ENCODE measurements around the gene PCBD1.

DNA sequence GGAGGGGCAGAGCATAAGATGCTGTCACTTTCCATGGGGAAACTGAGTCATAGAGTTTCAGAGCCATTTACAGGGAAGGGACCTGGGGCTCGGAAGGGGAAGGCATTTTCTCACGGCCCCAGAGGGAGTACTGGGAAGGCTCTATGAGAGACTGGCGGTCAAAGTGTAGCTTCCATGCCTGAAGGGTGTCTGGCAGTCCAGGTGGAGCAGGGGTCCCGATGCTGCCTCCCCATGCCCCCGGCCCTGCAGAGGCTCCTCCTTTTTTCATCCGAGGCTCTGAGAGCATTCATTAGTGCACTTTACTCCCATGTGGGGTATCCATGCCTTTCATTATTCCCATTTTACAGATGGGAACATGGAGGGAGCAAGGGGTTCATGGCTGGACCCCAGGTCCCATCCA lies 27.9 kb upstream of the PCBD1 start:
- TF ChIP-seq, protein P1, sequence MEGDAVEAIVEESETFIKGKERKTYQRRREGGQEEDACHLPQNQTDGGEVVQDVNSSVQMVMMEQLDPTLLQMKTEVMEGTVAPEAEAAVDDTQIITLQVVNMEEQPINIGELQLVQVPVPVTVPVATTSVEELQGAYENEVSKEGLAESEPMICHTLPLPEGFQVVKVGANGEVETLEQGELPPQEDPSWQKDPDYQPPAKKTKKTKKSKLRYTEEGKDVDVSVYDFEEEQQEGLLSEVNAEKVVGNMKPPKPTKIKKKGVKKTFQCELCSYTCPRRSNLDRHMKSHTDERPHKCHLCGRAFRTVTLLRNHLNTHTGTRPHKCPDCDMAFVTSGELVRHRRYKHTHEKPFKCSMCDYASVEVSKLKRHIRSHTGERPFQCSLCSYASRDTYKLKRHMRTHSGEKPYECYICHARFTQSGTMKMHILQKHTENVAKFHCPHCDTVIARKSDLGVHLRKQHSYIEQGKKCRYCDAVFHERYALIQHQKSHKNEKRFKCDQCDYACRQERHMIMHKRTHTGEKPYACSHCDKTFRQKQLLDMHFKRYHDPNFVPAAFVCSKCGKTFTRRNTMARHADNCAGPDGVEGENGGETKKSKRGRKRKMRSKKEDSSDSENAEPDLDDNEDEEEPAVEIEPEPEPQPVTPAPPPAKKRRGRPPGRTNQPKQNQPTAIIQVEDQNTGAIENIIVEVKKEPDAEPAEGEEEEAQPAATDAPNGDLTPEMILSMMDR (IDR thresholded peaks at IDR 0.05): no peak
- no peak for TF ChIP-seq ZFX (IDR thresholded peaks at IDR 0.05; ENCODE audit: borderline replicate concordance)

Measured in 22Rv1 (cell line).